ENCODE measurements around the gene ADORA1.

Gene ADORA1

DNA sequence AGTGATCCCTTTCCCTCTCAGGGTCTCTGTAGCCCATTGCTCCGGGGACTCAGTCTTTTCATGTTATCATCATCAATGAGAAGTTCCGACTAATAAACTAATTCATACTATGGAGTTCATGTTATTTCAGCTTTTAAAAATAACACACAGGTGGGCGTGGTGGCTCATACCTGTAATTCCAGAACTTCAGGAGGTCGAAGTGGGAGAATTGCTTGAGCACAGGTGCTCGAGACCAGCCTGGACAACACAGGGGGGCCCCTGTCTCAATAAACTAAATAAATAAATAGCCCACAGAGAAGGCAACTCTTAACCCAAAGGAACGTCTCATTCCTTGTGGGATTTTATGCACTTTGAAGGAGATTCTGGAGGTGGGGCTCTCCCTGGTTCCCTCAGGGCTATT is 33.6 kb downstream of the ADORA1 start:
- no peak for FAIRE-seq

DNA sequence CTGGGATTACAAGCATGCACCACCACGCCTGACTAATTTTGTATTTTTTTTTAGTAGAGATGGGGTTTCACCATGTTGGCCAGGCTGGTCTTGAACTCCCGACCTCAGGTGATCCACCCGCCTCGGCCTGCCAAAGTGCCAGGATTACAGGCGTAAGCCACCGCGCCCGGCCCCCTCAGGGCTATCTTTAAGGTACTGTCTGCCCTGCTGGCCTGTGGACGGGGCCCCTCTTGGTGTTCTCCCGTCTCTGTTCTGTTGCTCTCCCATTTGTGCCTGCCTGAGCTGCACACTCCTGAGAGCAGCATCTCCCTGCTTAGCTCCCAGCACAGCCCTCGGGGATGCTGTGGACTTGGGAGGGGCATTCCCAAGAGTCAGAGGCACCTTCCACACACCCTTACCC is 34.2 kb downstream of the ADORA1 start:
- FAIRE-seq: no peak

DNA sequence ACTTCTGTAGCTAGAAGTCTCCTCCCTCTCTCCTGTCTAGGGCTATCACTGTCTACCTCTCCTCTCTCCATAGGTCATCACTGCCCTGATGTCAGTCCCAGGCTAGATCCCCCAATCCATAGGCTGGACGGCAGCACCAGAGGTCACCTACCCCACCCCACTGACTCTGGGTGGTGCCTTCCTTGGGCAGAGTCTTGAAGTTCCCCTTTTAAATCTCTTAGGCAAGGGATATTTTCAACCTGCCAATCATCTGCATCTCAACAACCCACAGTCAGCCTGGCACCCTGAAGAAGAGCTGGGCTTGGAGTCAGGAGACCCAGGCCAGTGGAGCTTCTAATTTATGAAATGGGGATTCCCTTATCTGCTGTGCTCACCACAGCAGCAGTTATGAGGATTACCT is 34.9 kb downstream of the ADORA1 start:
- no peak for FAIRE-seq

DNA sequence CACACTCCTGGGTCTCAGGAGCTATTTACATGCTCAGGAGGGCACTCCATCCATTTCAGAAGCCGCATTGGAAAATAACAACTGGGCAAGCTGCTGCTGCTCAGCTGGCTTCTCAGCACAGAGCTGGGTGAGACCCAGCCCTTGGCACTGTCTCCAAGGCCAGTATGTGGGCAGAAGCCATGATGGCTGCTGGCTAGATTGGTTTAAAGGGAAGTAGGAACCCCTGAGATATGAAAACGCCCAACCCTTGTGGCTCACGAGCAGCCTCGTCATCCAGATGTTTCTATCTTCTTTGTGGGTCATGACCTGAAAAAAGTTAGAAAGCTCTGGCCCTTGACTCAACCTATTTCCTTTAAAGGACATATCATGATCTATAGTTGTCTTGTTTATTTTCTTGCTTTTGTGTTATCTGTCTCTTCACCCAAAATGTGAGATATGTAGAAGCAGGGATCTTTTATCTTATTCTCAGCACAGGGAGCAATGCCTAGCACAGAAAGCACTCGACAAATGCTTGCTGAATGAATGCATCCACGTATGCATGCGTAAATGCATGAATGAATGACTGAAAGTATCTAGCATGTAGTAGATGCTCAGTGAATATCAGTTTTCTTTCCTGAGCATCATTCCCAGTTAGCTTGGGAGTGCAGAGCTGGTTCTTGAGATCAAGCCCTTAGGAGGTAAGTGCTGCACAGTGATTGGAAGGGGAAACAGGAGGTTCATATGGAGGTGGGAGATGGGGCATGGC is 36.5 kb downstream of the ADORA1 start:
- FAIRE-seq: no peak

DNA sequence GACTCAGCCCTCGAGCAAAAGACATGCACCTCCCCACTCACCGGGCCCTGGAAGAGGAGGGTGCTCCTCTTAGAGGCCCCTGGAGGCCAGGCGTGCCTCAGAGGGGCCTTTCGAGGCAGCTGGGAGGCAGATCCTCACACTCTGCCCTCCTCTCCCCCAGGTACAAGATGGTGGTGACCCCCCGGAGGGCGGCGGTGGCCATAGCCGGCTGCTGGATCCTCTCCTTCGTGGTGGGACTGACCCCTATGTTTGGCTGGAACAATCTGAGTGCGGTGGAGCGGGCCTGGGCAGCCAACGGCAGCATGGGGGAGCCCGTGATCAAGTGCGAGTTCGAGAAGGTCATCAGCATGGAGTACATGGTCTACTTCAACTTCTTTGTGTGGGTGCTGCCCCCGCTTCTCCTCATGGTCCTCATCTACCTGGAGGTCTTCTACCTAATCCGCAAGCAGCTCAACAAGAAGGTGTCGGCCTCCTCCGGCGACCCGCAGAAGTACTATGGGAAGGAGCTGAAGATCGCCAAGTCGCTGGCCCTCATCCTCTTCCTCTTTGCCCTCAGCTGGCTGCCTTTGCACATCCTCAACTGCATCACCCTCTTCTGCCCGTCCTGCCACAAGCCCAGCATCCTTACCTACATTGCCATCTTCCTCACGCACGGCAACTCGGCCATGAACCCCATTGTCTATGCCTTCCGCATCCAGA is 37.7 kb downstream of the ADORA1 start:
- no peak for FAIRE-seq

DNA sequence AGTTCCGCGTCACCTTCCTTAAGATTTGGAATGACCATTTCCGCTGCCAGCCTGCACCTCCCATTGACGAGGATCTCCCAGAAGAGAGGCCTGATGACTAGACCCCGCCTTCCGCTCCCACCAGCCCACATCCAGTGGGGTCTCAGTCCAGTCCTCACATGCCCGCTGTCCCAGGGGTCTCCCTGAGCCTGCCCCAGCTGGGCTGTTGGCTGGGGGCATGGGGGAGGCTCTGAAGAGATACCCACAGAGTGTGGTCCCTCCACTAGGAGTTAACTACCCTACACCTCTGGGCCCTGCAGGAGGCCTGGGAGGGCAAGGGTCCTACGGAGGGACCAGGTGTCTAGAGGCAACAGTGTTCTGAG is 38.3 kb downstream of the ADORA1 start:
- FAIRE-seq: no peak

DNA sequence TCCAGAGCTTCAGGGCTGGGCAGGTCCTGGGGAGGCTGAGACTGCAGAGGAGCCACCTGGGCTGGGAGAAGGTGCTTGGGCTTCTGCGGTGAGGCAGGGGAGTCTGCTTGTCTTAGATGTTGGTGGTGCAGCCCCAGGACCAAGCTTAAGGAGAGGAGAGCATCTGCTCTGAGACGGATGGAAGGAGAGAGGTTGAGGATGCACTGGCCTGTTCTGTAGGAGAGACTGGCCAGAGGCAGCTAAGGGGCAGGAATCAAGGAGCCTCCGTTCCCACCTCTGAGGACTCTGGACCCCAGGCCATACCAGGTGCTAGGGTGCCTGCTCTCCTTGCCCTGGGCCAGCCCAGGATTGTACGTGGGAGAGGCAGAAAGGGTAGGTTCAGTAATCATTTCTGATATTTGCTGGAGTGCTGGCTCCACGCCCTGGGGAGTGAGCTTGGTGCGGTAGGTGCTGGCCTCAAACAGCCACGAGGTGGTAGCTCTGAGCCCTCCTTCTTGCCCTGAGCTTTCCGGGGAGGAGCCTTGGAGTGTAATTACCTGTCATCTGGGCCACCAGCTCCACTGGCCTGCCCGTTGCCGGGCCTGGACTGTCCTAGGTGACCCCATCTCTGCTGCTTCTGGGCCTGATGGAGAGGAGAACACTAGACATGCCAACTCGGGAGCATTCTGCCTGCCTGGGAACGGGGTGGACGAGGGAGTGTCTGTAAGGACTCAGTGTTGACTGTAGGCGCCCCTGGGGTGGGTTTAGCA is 38.8 kb downstream of the ADORA1 start:
- FAIRE-seq: no peak

DNA sequence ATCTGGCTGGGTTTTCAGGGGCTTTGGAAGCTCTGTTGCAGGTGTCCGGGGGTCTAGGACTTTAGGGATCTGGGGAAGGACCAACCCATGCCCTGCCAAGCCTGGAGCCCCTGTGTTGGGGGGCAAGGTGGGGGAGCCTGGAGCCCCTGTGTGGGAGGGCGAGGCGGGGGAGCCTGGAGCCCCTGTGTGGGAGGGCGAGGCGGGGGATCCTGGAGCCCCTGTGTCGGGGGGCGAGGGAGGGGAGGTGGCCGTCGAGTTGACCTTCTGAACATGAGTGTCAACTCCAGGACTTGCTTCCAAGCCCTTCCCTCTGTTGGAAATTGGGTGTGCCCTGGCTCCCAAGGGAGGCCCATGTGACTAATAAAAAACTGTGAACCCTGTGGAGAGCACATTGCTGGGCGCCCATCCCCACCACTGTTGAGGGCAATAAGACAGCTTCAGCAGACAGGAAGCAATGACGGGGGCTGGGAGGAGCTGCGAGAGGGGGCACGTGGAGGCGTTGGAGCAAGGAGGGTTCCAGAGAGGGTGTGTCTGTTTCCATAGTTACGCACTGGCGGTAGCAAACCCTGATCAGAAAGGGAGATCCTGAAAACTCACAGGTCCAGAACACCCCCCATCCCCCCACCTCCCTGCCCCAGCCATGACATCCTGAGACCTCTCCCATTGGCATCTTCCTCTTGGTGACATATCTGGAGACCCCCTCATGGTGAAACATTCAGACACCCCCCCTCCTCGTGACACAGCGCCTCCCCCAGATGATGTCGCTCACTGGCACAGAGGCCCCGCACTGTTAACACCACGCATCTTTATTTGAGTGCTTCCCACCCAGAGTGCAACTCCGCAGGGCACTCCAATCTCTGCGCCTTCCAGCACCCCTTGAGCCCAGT is 39.7 kb downstream of the ADORA1 start:
- no peak for FAIRE-seq

DNA sequence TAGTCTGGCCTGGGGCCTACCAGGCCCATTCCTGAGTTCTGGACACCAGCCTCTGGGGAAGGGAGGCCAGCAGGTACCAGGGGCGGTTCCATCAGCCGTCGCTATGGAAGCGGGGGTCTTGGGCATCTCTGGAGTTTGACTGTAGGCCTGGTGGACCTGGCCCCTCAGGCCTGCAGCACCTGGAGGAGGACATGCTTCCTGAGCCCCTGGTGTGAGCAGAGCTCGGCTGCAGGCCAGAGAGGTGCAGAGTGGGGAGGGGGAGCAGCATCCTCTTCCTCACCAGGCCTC is 40.3 kb downstream of the ADORA1 start:
- no peak for FAIRE-seq

DNA sequence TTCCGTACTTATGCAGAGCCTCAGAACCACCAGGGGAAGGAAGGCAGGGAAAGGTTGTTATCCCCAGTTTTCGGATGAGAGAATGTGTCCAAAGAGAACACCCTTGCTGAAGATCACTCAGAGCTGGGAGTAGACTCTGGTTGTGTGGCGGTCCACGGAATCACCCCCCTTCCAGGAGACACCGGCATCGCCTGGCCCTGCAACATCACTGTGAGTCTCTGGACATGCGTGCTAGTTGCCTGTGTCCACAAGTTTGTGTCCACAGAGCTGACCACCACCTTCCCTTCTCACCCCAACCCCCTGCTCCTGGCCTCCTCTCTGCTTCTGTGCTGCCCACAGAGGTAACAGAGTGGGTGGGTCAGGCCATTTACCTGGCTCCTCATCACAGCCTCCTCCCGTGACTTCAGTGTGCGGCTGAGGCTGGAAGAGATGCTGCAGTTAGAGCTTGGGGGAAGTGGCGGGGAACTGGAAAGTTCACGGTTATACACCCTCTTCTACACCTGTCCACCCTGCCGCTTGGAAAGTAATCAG is 40.8 kb downstream of the ADORA1 start:
- no peak for FAIRE-seq

DNA sequence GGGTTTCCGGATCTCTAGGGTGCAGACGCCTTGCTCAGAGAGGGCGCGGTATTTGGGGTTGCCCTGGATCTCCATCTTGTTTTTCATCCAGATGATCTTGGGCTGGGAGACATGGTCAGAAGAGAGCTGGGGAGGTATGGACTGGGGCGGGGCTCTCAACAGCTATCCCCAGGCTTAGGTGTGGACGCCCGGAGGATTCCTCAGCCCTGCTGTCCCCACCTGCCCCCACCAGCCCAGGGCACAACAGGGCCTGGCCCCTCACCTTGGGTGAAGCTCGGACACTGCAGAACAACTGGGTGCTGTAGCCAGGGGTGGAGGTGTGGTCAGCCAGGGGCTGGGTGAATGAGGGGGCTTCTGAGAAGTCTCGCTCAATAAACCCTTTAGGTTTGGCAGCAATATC is 41.5 kb downstream of the ADORA1 start:
- FAIRE-seq: no peak

DNA sequence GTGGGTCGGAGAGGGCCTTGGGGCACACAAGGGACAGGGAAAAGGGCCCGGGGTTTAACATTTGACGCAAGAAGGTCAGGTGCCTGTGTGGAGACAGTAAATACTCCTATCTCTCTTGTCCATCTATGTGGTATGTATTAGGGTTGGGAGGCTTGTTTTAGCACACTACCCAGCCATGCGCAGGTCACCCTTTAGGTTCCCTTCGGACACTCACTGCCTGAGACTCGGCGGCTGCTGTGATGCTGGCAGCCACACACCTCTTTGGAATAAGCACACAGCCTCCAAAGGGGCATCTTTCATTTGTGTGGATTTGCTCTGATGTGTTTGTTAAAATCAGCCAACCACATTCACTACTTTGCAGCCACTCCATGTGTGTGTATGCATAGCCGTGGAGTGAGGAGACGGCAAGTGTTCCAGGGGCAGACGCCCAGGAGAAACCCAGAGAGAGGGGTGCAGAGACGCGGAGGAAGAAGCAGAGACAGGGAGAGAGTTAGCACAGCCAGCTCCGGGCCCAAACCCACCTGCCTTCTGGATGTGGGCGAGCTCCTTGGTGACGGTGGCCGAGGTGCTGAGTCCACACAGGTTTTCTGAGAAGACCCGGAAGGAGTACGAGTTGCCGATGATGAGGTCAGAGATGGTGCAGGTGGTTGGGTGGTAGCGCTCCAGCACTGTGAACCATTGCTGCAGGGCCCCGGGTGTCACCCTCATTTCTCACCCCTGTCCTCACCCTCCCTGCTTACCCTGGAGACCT is 42.4 kb downstream of the ADORA1 start:
- no peak for FAIRE-seq

DNA sequence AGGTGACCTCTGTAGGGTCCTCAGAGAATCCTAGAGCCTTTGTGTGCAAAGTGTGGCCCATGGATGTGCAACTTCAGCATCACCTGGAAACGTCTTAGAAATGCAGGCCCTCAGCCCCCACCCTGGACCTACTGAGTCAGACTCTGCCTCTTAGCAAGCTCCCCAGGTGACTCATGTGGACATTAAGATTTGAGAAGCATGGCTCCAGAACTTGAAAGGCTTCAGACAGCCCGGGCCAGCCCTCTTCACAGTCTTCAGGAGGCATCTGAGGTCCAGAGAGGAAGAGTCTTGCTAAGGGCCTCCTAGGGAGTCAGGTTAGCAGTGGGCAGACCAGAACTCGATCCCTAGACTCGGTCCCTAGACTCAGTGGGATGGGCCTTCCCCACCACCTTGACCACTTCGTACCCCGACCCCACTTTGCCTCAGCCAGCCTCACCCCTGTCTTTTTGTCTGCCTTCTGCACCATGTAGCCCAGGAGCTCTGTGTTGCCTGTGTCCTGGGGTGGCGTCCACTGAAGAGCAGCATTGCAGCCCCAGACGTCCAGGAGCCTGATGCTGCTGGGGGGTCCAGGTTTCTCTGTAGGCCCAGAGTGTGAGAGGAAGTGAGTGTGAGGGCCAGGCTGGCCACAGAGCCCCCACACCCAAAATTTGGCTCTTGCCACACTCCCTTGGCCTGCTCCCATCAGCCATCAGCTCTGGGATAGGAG is 43.3 kb downstream of the ADORA1 start:
- FAIRE-seq: no peak

DNA sequence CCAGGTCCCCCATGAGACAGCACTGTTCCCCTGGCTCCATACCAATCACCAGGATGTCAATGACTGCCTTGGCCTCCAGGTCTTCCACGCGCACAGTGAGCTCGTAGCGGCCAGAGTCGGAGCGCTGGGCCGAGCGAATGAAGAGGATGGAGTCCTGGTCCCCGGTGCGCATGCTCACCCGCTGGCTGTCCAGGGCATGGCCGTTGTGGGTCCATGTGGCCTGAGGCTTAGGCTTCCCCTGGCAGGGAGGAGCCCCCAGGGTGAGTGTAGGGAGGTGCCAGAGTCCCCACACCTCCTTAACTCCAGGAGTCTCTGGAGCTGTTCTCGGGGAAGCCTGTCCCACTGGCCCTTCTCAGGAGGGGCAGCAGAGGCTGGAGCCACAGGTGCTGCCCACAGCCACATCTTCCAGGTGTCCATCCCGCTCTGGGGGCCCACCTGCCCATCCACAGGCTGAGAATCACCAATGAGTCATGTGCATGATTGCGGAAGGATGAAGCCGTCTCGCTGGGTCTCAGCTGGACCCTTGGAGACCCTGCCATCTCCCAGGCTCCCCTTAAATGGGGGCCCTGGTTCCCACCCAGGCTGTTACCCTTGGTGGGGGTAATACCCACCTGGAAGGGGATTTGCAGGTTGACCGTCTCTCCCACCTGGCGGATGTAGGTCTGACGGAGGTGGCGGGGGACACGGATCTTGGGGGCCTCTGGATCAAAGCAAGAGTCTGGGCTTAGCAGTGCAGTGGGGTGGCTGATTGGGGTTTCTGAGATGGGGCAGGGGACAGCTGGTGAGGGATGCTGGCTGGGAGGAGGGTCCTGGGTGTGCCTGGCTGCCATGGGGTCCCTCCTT is 44.0 kb downstream of the ADORA1 start:
- FAIRE-seq: no peak

DNA sequence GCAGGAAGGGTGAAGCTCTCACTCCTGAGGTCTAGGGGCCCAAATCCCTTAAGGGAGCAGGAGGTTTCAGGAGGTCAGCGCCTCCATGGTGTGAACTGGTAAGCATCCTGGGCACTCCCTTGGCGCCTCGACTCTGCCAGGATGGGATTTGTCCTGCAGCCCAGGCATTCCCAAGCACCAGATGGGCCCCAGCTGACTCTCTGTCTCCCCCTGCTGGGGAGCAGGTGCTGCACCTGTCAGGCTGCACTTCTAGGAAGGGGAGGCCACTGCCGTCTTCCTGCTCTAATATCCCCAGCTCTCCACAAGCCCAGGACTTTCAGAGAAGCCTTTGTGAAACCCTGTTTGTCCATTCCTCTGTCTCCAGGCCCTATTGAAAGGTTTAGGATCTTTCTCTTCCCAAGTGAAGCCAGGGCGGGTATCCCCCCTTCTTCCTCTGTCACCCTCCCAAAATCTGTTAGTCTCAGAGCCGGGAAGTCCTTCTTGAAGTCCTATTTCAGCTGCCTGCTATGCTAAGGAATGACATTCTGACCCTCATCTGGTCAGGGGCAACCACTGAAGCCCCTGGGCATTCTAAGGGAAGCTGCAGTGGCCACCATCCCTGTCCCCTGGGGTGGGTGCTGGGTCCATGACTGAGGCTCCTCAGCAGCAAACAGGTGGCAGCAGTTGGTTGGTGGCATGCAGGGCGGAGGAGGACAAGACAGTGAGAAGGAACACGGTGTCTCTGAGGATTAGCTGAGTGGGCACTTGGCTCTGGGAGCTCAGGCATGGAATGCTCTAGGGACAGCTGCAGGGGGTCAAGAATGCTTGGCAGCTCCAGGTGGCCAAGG is 44.9 kb downstream of the ADORA1 start:
- FAIRE-seq: no peak

DNA sequence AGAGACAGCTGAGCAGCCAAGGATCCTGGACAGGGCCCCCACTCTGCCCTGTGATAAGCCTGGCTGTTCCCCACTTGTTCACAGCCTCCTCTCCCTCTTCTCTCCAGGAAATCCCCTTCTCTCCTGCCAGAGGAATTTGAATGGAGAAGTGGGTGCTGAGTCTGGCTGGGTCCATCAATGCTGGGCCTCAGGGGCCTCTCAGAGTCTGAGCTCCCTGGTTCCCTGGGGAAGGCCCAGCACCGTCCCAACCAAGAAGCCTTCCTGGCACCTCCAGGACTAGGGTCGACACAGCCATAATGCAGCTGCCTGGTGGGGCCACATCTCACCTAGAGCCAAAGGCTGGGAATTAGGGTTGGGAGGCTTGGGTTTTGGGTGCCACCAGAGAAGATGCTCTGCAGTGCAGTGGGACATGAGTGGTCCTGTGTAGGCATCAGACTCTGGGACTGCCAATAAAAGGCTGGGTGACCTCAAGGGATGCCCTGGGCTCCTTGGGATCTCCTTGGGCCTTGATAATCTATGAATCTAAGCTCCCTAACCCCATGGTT is 45.6 kb downstream of the ADORA1 start:
- FAIRE-seq: no peak

DNA sequence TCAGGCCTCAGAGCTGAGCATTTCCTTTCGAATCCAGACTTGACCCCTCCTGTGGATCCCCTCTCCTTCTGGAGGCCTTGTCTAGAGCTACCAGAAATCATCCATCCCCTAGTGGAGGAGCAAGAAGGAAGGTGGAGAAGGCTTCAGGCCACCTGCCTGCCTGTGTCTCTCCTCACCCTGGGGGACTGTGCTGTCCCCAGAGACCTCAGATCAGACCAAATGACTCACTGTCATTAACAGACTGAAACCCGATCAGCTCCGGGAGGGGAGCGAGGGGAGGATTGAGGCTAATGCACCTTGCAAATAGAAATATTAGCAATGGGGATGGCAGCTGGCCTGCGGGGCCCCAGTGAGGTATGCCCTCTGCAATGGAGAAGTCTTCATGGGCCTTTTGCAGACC is 46.0 kb downstream of the ADORA1 start:
- FAIRE-seq: no peak

DNA sequence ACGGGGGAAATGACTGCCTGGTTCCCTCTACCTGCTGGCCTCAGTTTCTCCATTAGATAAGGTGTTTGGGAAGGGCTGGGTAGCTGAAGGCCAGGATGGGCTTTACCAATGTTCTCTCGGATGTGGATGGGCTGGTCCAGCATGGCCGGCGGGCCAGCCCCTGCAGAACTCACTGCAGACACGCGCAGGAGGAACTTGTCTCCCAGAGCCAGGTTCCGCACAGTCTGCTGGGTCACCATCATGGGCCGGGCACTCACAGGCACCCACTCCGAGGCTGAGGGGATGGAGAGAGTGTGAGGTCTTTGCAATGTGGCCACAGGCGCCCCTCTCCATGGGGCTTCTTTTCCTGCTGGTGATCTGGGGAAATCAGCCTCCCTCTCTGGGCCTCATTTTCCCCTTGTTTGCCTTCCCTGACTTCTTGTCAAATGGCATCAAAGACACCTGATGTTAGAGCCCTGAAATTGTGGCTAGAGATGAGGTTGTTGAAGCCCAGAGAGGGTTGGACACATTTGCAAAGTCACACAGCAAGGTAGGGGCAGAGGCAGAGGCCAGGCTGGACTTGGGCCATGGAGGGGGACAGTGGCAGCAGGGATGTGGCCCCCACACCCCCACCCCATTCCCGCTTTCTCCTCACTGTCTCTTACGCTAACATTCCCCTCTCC is 46.9 kb downstream of the ADORA1 start:
- no peak for FAIRE-seq

Data from G401.6 (cell line).